Esophagus muscularis mucosa (tissue), 4 donors: Measurements from ENCODE around the gene LINC00305. TPM values are rescaled to one million over a fixed set of nuclear protein-coding genes. Genes with fewer than 3 reads are reported as not detected.

ENCODE experiments used
- DNase-seq: peaks from one replicate; pipeline ENCODE4 v3.0.0-alpha.2; 2017; ENCODE audit errors: extremely low spot score
- H3K27ac ChIP-seq, 4 donors: fragments of 200-600 bp; sonication (generic); replicated peaks in 1 of 4; 1 replicate in 3 of 4; 2 replicates in 1 of 4; pipeline ENCODE4 v1.5.1; 2016 to 2019; ENCODE audit warnings: mild to moderate bottlenecking in 1 of 4
- H3K27me3 ChIP-seq, 4 donors: fragments of 200-600 bp; sonication (generic); one replicate each; pipeline versions ENCODE4 v1.5.1 to v1.6.0; 2016 to 2019
- H3K36me3 ChIP-seq, 4 donors: fragments of 200-600 bp; sonication (generic); one replicate each; pipeline ENCODE4 v1.5.1; 2016 to 2019
- H3K4me1 ChIP-seq, 4 donors: fragments of 200-600 bp; sonication (generic); one replicate each; pipeline ENCODE4 v1.5.1; 2016 to 2019
- H3K4me3 ChIP-seq, 4 donors: fragments of 200-600 bp; sonication (generic); 1 replicate in 2 of 4; 2 replicates in 2 of 4; pipeline ENCODE4 v1.5.1; 2016 to 2019; ENCODE audit warnings: mild to moderate bottlenecking in 4 of 4, moderate library complexity in 1 of 4
- H3K9me3 ChIP-seq, 4 donors: fragments of 200-600 bp; sonication (generic); 1 replicate in 3 of 4; 2 replicates in 1 of 4; pipeline ENCODE4 v1.5.1; 2016 to 2019
- EP300 ChIP-seq: sonication (generic); formaldehyde crosslinking; IDR thresholded peaks from one replicate; pipeline ENCODE4 v1.6.1; 2017; ENCODE audit warnings: antibody characterized with exemption
- POLR2A ChIP-seq: fragments of 450-650 bp; IDR thresholded peaks from one replicate; pipeline ENCODE4 v1.6.1; 2017; ENCODE audit warnings: antibody characterized with exemption, moderate library complexity, mild to moderate bottlenecking, low read depth
- POLR2AphosphoS5 ChIP-seq, 2 donors: sonication (generic); formaldehyde crosslinking; IDR thresholded peaks; one replicate each; pipeline ENCODE4 v1.6.1; 2017; ENCODE audit warnings: antibody characterized with exemption in 2 of 2
- WGBS: methylation state at CpG from one replicate; pipeline ENCODE4 v1.1.5; 2018; 5-methylcytosine and 5-hydroxymethylcytosine counted together
- intact Hi-C: fragments of 100-400 bp; cut with DNase I; formaldehyde crosslinking; loops from one replicate; pipeline ENCODE4 v1.15.1; 2023
- total RNA-seq, 4 donors: library from RNA; depleted of rRNA; stranded (reverse); fragments of >200 nt; gene quantifications; one replicate each; pipeline versions ENCODE4 v1.1.0 to v1.2.1, GENCODE V29; 2016
- TF ChIP-seq, protein P1 (sequence below), 3 experiments: fragments of 200-600 bp in 2 of 3; fragments of 450-650 bp in 1 of 3; sonication (generic) in 2 of 3; IDR thresholded peaks; one replicate each; pipeline ENCODE4 v1.5.1; 2017 to 2019; ENCODE audit warnings: antibody characterized with exemption in 3 of 3, mild to moderate bottlenecking in 2 of 3, moderate library complexity in 1 of 3

LINC00305 gene
- total RNA-seq, 4 donors from 2014 or later = not detected

GRCh38 chr18:64090876-64091275 lies 58.0 kb downstream of the LINC00305 start:
- WGBS = 86% methylated on average over 2 of the region's 2 CpGs
- DNase-seq = no peak
- Histone ChIP-seq H3K27ac (no peak overlapping the region), H3K36me3 (no peaks in the 10 kb centered on the region), H3K4me3 (no peak overlapping the region), H3K27me3 (peaks cover 0 to 6% (median 0%) of the 10 kb centered on the region in 4 donors), H3K4me1 (no peaks in the 10 kb centered on the region), H3K9me3 (no peaks in the 10 kb centered on the region)
- intact Hi-C loops = loop anchor here (10.0 kb wide), 1 partner anchor 304 kb away; no protein-coding TSS in a partner anchor
- TF ChIP-seq POLR2AphosphoS5 (IDR thresholded peaks at IDR 0.05) = no peak
- TF ChIP-seq, protein P1, sequence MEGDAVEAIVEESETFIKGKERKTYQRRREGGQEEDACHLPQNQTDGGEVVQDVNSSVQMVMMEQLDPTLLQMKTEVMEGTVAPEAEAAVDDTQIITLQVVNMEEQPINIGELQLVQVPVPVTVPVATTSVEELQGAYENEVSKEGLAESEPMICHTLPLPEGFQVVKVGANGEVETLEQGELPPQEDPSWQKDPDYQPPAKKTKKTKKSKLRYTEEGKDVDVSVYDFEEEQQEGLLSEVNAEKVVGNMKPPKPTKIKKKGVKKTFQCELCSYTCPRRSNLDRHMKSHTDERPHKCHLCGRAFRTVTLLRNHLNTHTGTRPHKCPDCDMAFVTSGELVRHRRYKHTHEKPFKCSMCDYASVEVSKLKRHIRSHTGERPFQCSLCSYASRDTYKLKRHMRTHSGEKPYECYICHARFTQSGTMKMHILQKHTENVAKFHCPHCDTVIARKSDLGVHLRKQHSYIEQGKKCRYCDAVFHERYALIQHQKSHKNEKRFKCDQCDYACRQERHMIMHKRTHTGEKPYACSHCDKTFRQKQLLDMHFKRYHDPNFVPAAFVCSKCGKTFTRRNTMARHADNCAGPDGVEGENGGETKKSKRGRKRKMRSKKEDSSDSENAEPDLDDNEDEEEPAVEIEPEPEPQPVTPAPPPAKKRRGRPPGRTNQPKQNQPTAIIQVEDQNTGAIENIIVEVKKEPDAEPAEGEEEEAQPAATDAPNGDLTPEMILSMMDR (IDR thresholded peaks at IDR 0.05) = no peak
- no peak for TF ChIP-seq POLR2A
- TF ChIP-seq EP300 = no peak

DNA sequence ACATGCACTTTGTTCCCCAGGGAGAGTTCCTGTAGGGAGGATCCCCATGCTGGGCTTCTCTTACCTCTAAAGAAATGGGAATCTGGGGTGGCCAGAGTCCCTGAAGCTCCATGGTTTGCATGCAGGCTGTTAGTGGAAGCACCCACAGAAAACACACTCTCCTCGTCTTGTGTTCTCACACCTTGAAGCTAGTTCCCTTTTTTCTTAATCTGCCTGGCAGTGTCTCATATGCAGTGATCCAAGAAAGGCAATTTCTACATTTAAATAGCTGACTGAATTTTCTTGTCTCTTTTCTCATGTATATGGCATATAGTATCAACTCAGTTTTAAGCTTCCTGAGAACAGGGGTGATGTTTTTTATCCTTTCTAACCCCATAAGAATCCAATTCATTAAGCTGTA lies 65.0 kb downstream of the LINC00305 start:
- Histone ChIP-seq H3K4me1 (no peaks in the 10 kb centered on the region), H3K4me3 (no peak overlapping the region), H3K36me3 (no peaks in the 10 kb centered on the region), H3K27me3 (no peaks in the 10 kb centered on the region), H3K27ac (no peak overlapping the region), H3K9me3 (no peaks in the 10 kb centered on the region)
- no peak for DNase-seq
- intact Hi-C loops = no loop called here
- no peak for TF ChIP-seq POLR2AphosphoS5 (IDR thresholded peaks at IDR 0.05)
- no peak for TF ChIP-seq POLR2A
- TF ChIP-seq, protein P1 (IDR thresholded peaks at IDR 0.05) = no peak
- TF ChIP-seq EP300 = no peak
- WGBS = 71% methylated on average over 1 of the region's 1 CpG

DNA sequence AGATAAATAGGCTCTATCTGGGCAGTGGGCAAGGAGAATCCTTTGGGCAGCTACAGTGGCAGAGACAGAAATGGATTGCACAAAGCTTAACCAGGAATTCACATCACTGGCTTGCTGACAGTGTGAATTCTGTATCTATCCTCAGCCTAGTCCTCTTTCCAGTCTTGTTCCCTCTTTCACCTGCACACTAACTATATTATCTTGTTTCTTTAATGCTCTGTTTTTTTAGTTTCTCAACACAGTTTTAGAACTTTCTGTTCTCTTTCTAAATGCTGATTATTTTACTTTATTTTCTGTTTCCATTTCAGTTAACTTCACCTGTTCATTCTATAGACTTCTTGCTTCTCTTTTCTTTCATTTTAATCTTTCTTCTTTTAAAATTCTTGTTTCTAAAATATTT lies 66.4 kb downstream of the LINC00305 start:
- Histone ChIP-seq H3K27me3 (no peaks in the 10 kb centered on the region), H3K4me3 (no peak overlapping the region), H3K4me1 (no peaks in the 10 kb centered on the region), H3K9me3 (no peaks in the 10 kb centered on the region), H3K36me3 (no peaks in the 10 kb centered on the region), H3K27ac (no peak overlapping the region)
- intact Hi-C loops = no loop called here
- TF ChIP-seq, protein P1 (IDR thresholded peaks at IDR 0.05) = no peak
- TF ChIP-seq POLR2A = no peak
- TF ChIP-seq POLR2AphosphoS5 (IDR thresholded peaks at IDR 0.05) = no peak
- TF ChIP-seq EP300 = no peak
- no peak for DNase-seq

DNA sequence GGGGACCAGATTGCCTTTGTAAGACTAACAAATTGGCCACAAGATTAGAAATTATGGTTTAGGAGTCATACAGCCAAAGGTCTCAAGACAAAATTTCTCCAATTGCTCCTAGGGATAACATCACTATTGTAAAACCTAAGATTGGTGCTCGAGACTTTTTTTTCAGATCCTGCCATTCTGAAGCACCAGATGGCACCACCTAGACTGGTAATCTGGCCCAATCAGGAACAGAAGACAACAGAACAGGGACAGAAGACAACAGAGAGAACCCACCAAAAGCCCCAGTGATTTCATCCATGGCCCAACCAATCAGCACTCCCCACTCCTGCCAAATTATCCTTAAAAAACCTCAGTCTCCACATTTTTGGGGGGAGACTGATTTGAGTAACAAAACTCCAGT lies 66.8 kb downstream of the LINC00305 start:
- Histone ChIP-seq H3K36me3 (no peaks in the 10 kb centered on the region), H3K4me1 (no peaks in the 10 kb centered on the region), H3K4me3 (no peak overlapping the region), H3K27me3 (no peaks in the 10 kb centered on the region), H3K9me3 (no peaks in the 10 kb centered on the region), H3K27ac (no peak overlapping the region)
- no peak for DNase-seq
- intact Hi-C loops = no loop called here
- 81% methylated on average over 1 of the region's 1 CpG for WGBS
- TF ChIP-seq POLR2A = no peak
- TF ChIP-seq POLR2AphosphoS5 (IDR thresholded peaks at IDR 0.05) = no peak
- no peak for TF ChIP-seq EP300
- TF ChIP-seq, protein P1 (IDR thresholded peaks at IDR 0.05) = no peak

DNA sequence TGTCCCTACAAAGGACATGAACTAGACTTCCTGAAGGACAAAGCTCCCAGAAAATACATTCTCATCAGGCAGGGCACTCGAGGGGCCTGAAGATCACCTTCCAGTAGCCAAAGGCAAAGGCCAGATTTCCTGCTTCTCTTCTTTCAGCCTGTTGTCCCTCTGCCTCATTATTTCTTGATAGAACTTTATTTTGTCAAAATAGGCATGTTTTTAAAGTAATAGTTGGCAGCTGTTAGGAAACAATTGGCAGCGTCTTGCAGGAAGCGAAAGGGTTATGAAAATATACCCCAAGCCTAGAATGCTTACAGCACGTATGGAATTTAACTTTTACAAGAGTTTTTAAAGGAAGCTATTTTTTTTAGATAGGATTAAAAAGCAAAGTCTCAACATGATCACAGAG lies 74.9 kb downstream of the LINC00305 start:
- Histone ChIP-seq H3K4me3 (no peak overlapping the region), H3K9me3 (peaks cover 0 to 6% (median 3%) of the 10 kb centered on the region in 4 donors), H3K36me3 (no peaks in the 10 kb centered on the region), H3K27me3 (no peaks in the 10 kb centered on the region), H3K27ac (no peak overlapping the region), H3K4me1 (no peaks in the 10 kb centered on the region)
- WGBS = 47% methylated on average over 4 of the region's 4 CpGs
- no peak for DNase-seq
- TF ChIP-seq POLR2AphosphoS5 (IDR thresholded peaks at IDR 0.05) (no peak), EP300 (no peak), POLR2A (no peak)
- TF ChIP-seq, protein P1 (IDR thresholded peaks at IDR 0.05) = no peak
- intact Hi-C loops = no loop called here
